NCI-H1417 (cell line): ENCODE data around the gene ZHX3.
A peak's percentile ranks its signal among the peaks of the same experiment; 100 is the strongest.

Experiments used
- DNase-seq, 3 experiments: peaks; one replicate each; lab custom pipeline; 2025; lab: John Stamatoyannopoulos, UW

ZHX3 gene

GRCh38 chr20:41152108-41152757 is 165.3 kb downstream of the ZHX3 start:
- DNase-seq = no peak

- no peak for DNase-seq
These were observed 166.2 kb downstream of the ZHX3 start for GRCh38 chr20:41151134-41151869.

- DNase-seq = no peak
These were observed 166.9 kb downstream of the ZHX3 start for GRCh38 chr20:41150664-41151063.

- DNase-seq = no peak
These were observed 168.6 kb downstream of the ZHX3 start for GRCh38 chr20:41148942-41149341.

- DNase-seq = no peak
These were observed 169.8 kb downstream of the ZHX3 start for GRCh38 chr20:41147767-41148191.

- peak in 1 of 3 experiments; percentile 22 for DNase-seq
These were observed 171.5 kb downstream of the ZHX3 start for GRCh38 chr20:41145821-41146620.

- no peak for DNase-seq
These were observed 172.2 kb downstream of the ZHX3 start for GRCh38 chr20:41145317-41145716.

- no peak for DNase-seq
These were observed 174.2 kb downstream of the ZHX3 start for GRCh38 chr20:41143354-41143753.

GRCh38 chr20:41142919-41143318 is 174.6 kb downstream of the ZHX3 start:
- DNase-seq = peak in 1 of 3 experiments; percentile 26

GRCh38 chr20:41142245-41142644 is 175.3 kb downstream of the ZHX3 start:
- DNase-seq = no peak

- DNase-seq = no peak
These were observed 176.2 kb downstream of the ZHX3 start for GRCh38 chr20:41141153-41141815.

GRCh38 chr20:41140226-41141133 is 177.1 kb downstream of the ZHX3 start:
- DNase-seq = no peak

- DNase-seq = no peak
These were observed 178.1 kb downstream of the ZHX3 start for GRCh38 chr20:41139227-41140093.

- DNase-seq = peak in 1 of 3 experiments; percentile 40
These were observed 178.9 kb downstream of the ZHX3 start for GRCh38 chr20:41138475-41139226.

- peak; percentile 40 to 91 (median 88) for DNase-seq
These were observed 179.7 kb downstream of the ZHX3 start for GRCh38 chr20:41137614-41138474.

GRCh38 chr20:41136680-41137613 is 180.6 kb downstream of the ZHX3 start, which contains the start of gene PLCG1:
TSS of gene PLCG1 (plus strand) at chr20:41137543. CDS start at chr20:41137642, 99 bp downstream.
- peak; percentile 85 to 97 (median 94) for DNase-seq
